Esophagus muscularis mucosa (tissue), 4 donors: ENCODE results near the gene KCP. TPM values are rescaled to one million over a fixed set of nuclear protein-coding genes. Genes with fewer than 3 reads are reported as not detected.
A peak's percentile ranks its signal among the peaks of the same experiment; 100 is the strongest.

ENCODE experiments used
- DNase-seq: peaks from one replicate; pipeline ENCODE4 v3.0.0-alpha.2; 2017; ENCODE audit errors: extremely low spot score
- H3K27ac ChIP-seq, 4 donors: fragments of 200-600 bp; sonication (generic); replicated peaks in 1 of 4; 1 replicate in 3 of 4; 2 replicates in 1 of 4; pipeline ENCODE4 v1.5.1; 2016 to 2019; ENCODE audit warnings: mild to moderate bottlenecking in 1 of 4
- H3K27me3 ChIP-seq, 4 donors: fragments of 200-600 bp; sonication (generic); one replicate each; pipeline versions ENCODE4 v1.5.1 to v1.6.0; 2016 to 2019
- H3K36me3 ChIP-seq, 4 donors: fragments of 200-600 bp; sonication (generic); one replicate each; pipeline ENCODE4 v1.5.1; 2016 to 2019
- H3K4me1 ChIP-seq, 4 donors: fragments of 200-600 bp; sonication (generic); one replicate each; pipeline ENCODE4 v1.5.1; 2016 to 2019
- H3K4me3 ChIP-seq, 4 donors: fragments of 200-600 bp; sonication (generic); 1 replicate in 2 of 4; 2 replicates in 2 of 4; pipeline ENCODE4 v1.5.1; 2016 to 2019; ENCODE audit warnings: mild to moderate bottlenecking in 4 of 4, moderate library complexity in 1 of 4
- H3K9me3 ChIP-seq, 4 donors: fragments of 200-600 bp; sonication (generic); 1 replicate in 3 of 4; 2 replicates in 1 of 4; pipeline ENCODE4 v1.5.1; 2016 to 2019
- CTCF ChIP-seq, 3 experiments: fragments of 200-600 bp in 2 of 3; fragments of 450-650 bp in 1 of 3; sonication (generic) in 2 of 3; IDR thresholded peaks; one replicate each; pipeline ENCODE4 v1.5.1; 2017 to 2019; ENCODE audit warnings: antibody characterized with exemption in 3 of 3, mild to moderate bottlenecking in 2 of 3, moderate library complexity in 1 of 3
- EP300 ChIP-seq: sonication (generic); formaldehyde crosslinking; IDR thresholded peaks from one replicate; pipeline ENCODE4 v1.6.1; 2017; ENCODE audit warnings: antibody characterized with exemption
- POLR2A ChIP-seq: fragments of 450-650 bp; IDR thresholded peaks from one replicate; pipeline ENCODE4 v1.6.1; 2017; ENCODE audit warnings: antibody characterized with exemption, moderate library complexity, mild to moderate bottlenecking, low read depth
- POLR2AphosphoS5 ChIP-seq, 2 donors: sonication (generic); formaldehyde crosslinking; IDR thresholded peaks; one replicate each; pipeline ENCODE4 v1.6.1; 2017; ENCODE audit warnings: antibody characterized with exemption in 2 of 2
- WGBS: methylation state at CpG from one replicate; pipeline ENCODE4 v1.1.5; 2018; 5-methylcytosine and 5-hydroxymethylcytosine counted together
- intact Hi-C: fragments of 100-400 bp; cut with DNase I; formaldehyde crosslinking; loops from one replicate; pipeline ENCODE4 v1.15.1; 2023
- total RNA-seq, 4 donors: library from RNA; depleted of rRNA; stranded (reverse); fragments of >200 nt; gene quantifications; one replicate each; pipeline versions ENCODE4 v1.1.0 to v1.2.1, GENCODE V29; 2016

KCP gene
- total RNA-seq, 4 donors from 2014 or later = 0.13 to 0.66 (median 0.29) TPM; not detected in 1

DNA sequence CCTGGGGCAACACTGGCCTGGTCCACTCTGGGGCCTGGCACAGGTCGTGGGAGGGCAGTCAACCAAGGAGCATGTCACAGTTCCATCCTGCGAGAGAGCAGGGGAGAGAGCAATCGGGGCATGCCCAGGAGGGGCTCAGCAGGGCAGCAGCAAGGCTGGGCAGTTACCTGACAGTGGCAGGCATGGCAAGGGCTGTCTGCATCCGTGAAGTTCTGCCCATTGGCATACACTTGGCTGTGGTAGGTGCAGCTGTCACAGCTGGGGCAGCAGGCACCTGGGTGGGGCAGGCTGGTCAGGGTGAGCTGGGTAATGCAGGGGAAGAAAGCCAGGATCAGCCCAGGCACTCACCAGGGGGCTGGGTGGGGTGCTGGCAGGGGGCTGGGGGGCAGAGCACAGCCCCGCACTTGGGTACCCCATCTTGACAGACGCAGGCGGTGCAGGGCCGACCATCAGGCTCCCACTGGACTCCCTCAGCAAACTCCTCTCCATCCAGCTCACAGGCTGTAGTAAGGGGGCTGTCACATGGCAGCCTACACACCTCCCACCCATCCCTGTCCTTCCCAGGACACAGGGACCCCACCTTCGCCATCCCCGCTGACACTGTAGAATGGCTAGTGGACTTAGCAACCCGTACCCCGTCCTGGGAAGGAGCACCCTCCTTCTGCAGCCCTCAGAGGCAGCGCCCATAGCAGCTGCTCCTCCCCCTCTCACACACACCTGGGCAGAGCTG, 17.8 kb downstream of the KCP start:
- 95% methylated on average over 9 of the region's 13 CpGs for WGBS
- Histone ChIP-seq H3K4me1 (peaks cover 0 to 14% (median 10%) of the 10 kb centered on the region in 4 donors), H3K27me3 (peaks cover 0 to 35% (median 12%) of the 10 kb centered on the region in 4 donors), H3K4me3 (no peak overlapping the region), H3K9me3 (no peaks in the 10 kb centered on the region), H3K36me3 (no peaks in the 10 kb centered on the region), H3K27ac (no peak overlapping the region)
- TF ChIP-seq POLR2AphosphoS5 (IDR thresholded peaks at IDR 0.05) (no peak), POLR2A (no peak), CTCF (IDR thresholded peaks at IDR 0.05) (no peak), EP300 (no peak)
- no peak for DNase-seq
- intact Hi-C loops = no loop called here

DNA sequence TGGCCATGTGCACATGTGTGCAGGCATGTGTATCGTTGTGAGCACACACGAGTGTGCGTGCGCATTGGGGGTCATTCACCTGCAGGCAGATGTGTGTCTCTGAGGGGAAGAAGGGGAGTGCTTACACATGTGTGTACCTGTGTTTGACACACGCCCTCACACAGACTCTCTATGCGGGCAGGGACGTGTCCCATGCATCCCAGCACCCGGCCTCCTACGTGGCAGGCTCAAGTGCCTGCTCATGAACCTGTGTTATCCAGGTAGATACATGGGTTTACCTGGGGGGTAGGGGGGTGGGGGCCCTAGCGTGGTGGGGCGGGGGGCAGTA, 18.6 kb downstream of the KCP start:
- no peaks in the 10 kb centered on the region for H3K36me3 ChIP-seq
- no peak overlapping the region for H3K27ac ChIP-seq
- no peak for TF ChIP-seq CTCF (IDR thresholded peaks at IDR 0.05)
- no peak for TF ChIP-seq POLR2AphosphoS5 (IDR thresholded peaks at IDR 0.05)
- no peak for TF ChIP-seq EP300
- no peak for TF ChIP-seq POLR2A
- DNase-seq = no peak
- WGBS = 47% methylated on average over 3 of the region's 11 CpGs
- intact Hi-C loops = no loop called here
- H3K4me1 ChIP-seq = peaks cover 0 to 14% (median 10%) of the 10 kb centered on the region in 4 donors
- H3K27me3 ChIP-seq = peaks cover 0 to 42% (median 12%) of the 10 kb centered on the region in 4 donors
- H3K4me3 ChIP-seq = no peak overlapping the region
- no peaks in the 10 kb centered on the region for H3K9me3 ChIP-seq

DNA sequence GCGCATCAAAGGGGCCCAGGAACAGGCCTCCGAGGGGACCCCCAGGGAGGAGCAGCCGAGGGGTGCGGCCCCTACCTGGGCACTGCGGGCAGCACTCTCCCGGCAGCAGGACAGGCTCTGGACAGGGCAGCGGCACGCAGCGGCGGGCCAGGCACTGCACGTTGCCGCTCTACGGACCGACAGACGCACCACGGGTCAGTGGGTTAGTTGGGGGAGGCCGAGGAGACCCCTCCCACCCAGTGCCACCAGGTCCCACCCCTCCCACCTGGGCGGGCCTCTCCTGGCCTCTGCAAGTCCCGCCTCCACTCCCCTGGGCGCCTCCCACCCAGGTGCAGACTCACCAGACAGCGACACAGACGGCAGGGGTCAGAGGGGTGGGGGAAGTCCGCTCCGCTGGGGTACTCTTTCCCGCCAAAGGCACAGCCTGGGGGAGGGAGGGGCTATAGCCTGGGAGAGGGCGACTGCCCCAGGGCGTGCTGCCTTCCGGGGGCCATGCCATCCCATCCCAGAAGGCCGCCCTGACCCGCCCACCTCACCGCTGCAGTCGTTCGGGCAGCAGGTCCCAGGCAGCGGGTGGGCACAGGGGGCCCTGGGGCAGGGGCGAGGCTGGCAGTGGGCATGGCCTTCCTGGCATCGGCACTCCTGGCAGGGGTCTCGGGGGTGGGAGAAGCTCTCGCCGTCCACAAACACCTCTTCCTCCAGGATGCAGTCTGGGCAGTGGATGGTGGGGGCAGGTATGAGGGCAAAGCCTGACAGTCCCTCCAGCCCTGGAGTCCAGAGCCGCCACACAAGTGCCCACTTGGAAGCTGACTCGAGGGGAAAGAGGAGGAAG, 19.2 kb downstream of the KCP start:
- no peak for DNase-seq
- Histone ChIP-seq H3K4me1 (peaks cover 0 to 14% (median 10%) of the 10 kb centered on the region in 4 donors), H3K9me3 (no peaks in the 10 kb centered on the region), H3K4me3 (peak overlapping the region; percentile 38 to 56 (median 42)), H3K27ac (no peak overlapping the region), H3K36me3 (no peaks in the 10 kb centered on the region), H3K27me3 (peaks cover 0 to 47% (median 12%) of the 10 kb centered on the region in 4 donors)
- WGBS = 48% methylated on average over 8 of the region's 41 CpGs
- intact Hi-C loops = no loop called here
- TF ChIP-seq POLR2AphosphoS5 (IDR thresholded peaks at IDR 0.05) (no peak), CTCF (IDR thresholded peaks at IDR 0.05) (no peak), POLR2A (no peak), EP300 (no peak)

- intact Hi-C loops = no loop called here
- Histone ChIP-seq H3K4me3 (peak overlapping the region; percentile 38 to 56 (median 42)), H3K27ac (no peak overlapping the region), H3K9me3 (no peaks in the 10 kb centered on the region), H3K4me1 (peaks cover 0 to 14% (median 10%) of the 10 kb centered on the region in 4 donors), H3K27me3 (peaks cover 0 to 56% (median 12%) of the 10 kb centered on the region in 4 donors), H3K36me3 (no peaks in the 10 kb centered on the region)
- 51% methylated on average over 14 of the region's 67 CpGs for WGBS
- no peak for TF ChIP-seq POLR2A
- TF ChIP-seq POLR2AphosphoS5 (IDR thresholded peaks at IDR 0.05) = no peak
- TF ChIP-seq EP300 = no peak
- TF ChIP-seq CTCF (IDR thresholded peaks at IDR 0.05) = no peak
- no peak for DNase-seq
These were observed 20.0 kb downstream of the KCP start for GRCh38 chr7:128890306-128891109.
